HepG2 (cell line): ENCODE measurements around the gene KDM8. TPM values are rescaled to one million over a fixed set of nuclear protein-coding genes. Genes with fewer than 3 reads are reported as not detected.

Experiments
- FOXJ3 ChIP-seq: sonication (generic); formaldehyde crosslinking; IDR thresholded peaks from 2 replicates; pipeline ENCODE4 v1.4.0; 2020; ENCODE audit warnings: missing genetic modification reagents, mild to moderate bottlenecking, borderline replicate concordance
- GABPB1 ChIP-seq: IDR thresholded peaks from 2 replicates; pipeline ENCODE4 v1.6.1; 2016; ENCODE audit warnings: mild to moderate bottlenecking, missing genetic modification reagents, moderate library complexity, missing compliant biosample characterization
- HOXA3 ChIP-seq: sonication (generic); formaldehyde crosslinking; IDR thresholded peaks from 2 replicates; pipeline ENCODE4 v1.5.0; 2020; ENCODE audit warnings: missing genetic modification reagents
- JUN ChIP-seq: sonication (generic); formaldehyde crosslinking; IDR thresholded peaks from 2 replicates; pipeline ENCODE4 v1.4.0; 2020; ENCODE audit warnings: mild to moderate bottlenecking, missing genetic modification reagents
- KLF16 ChIP-seq, 2 experiments: sonication (generic) in 1 of 2; formaldehyde crosslinking in 1 of 2; IDR thresholded peaks; 2 replicates each; pipeline versions ENCODE4 v1.6.1 to v1.8.0; 2016 to 2023; ENCODE audit warnings: missing genetic modification reagents in 2 of 2, missing compliant biosample characterization in 1 of 2
- MIER2 ChIP-seq: IDR thresholded peaks from 2 replicates; pipeline ENCODE4 v1.6.1; 2016; ENCODE audit warnings: missing biosample characterization, missing genetic modification reagents
- MZF1 ChIP-seq: sonication (generic); formaldehyde crosslinking; IDR thresholded peaks from 2 replicates; pipeline ENCODE4 v1.8.1; 2023; ENCODE audit warnings: mild to moderate bottlenecking, missing genetic modification reagents, borderline replicate concordance
- PCBP1 ChIP-seq: fragments of 200-400 bp; formaldehyde crosslinking; IDR thresholded peaks from 2 replicates; pipeline ENCODE4 v1.6.1; 2017; ENCODE audit warnings: mild to moderate bottlenecking, low read depth, low read length, borderline replicate concordance
- SIX4 ChIP-seq: sonication (generic); formaldehyde crosslinking; IDR thresholded peaks from 2 replicates; pipeline ENCODE4 v1.4.0; 2020; ENCODE audit warnings: missing genetic modification reagents
- SOX5 ChIP-seq: IDR thresholded peaks from 2 replicates; pipeline ENCODE4 v1.6.1; 2016; ENCODE audit warnings: borderline replicate concordance
- ZBTB7B ChIP-seq: sonication (generic); formaldehyde crosslinking; IDR thresholded peaks from 2 replicates; pipeline ENCODE4 v1.4.0; 2020; ENCODE audit warnings: missing genetic modification reagents
- ZEB1 ChIP-seq: IDR thresholded peaks from 2 replicates; pipeline ENCODE4 v1.6.1; 2012; ENCODE audit warnings: mild to moderate bottlenecking, low read depth, inconsistent platforms; ENCODE audit not compliant: insufficient replicate concordance
- ZNF572 ChIP-seq: sonication (generic); formaldehyde crosslinking; IDR thresholded peaks from 2 replicates; pipeline ENCODE4 v1.5.1; 2020; ENCODE audit warnings: mild to moderate bottlenecking, missing genetic modification reagents
- ZNF777 ChIP-seq: sonication (generic); formaldehyde crosslinking; IDR thresholded peaks from 2 replicates; pipeline ENCODE4 v1.4.0; 2020; ENCODE audit warnings: missing genetic modification reagents
- ZNF781 ChIP-seq: sonication (generic); formaldehyde crosslinking; IDR thresholded peaks from 2 replicates; pipeline ENCODE4 v1.5.1; 2020; ENCODE audit warnings: borderline replicate concordance, mild to moderate bottlenecking, missing genetic modification reagents; ENCODE audit errors: not compliant biosample characterization
- polyA plus RNA-seq, 8 experiments: library from polyadenylated mRNA; depleted of rRNA in 3 of 8; stranded (reverse) in 7 of 8; unstranded in 1 of 8; fragments of >200 nt; fragmentation: Illumina TruSeq in 4 of 8; extraction: Trizol in 4 of 8; gene quantifications; 2 replicates each; pipeline versions ENCODE4 v1.2.1 to v1.2.3, GENCODE V29; 2011 to 2016; ENCODE audit warnings: low read depth in 4 of 8, missing spikeins in 1 of 8, mixed read lengths in 1 of 8; ENCODE audit not compliant: insufficient read depth in 1 of 8
- total RNA-seq, 5 experiments: library from RNA; depleted of rRNA; stranded (reverse); fragments of >200 nt; fragmentation: Illumina TruSeq; extraction: Trizol; gene quantifications; 2 replicates each; pipeline ENCODE4 v1.2.3, GENCODE V29; 2016; ENCODE audit warnings: low read depth in 1 of 5
- TF ChIP-seq, protein P1 (sequence below): IDR thresholded peaks from 2 replicates; pipeline ENCODE4 v1.6.1; 2016; ENCODE audit warnings: mild to moderate bottlenecking
- TF ChIP-seq, protein P2 (sequence below): sonication (generic); formaldehyde crosslinking; IDR thresholded peaks from 2 replicates; pipeline ENCODE4 v1.4.0; 2020; ENCODE audit warnings: missing genetic modification reagents, borderline replicate concordance
- TF ChIP-seq, protein P3 (sequence below): sonication (generic); formaldehyde crosslinking; IDR thresholded peaks from 2 replicates; pipeline ENCODE4 v1.4.0; 2020; ENCODE audit warnings: missing genetic modification reagents
- TF ChIP-seq, protein P4 (sequence below): sonication (generic); formaldehyde crosslinking; IDR thresholded peaks from 2 replicates; pipeline ENCODE4 v1.5.0; 2020; ENCODE audit warnings: missing genetic modification reagents

The KDM8 gene
- total and polyA plus RNA-seq, 2 of the 13 experiments (the other 11 are each of a cell fraction or from before 2014, with no cell fraction given), result 3.3 to 8.6 TPM

DNA sequence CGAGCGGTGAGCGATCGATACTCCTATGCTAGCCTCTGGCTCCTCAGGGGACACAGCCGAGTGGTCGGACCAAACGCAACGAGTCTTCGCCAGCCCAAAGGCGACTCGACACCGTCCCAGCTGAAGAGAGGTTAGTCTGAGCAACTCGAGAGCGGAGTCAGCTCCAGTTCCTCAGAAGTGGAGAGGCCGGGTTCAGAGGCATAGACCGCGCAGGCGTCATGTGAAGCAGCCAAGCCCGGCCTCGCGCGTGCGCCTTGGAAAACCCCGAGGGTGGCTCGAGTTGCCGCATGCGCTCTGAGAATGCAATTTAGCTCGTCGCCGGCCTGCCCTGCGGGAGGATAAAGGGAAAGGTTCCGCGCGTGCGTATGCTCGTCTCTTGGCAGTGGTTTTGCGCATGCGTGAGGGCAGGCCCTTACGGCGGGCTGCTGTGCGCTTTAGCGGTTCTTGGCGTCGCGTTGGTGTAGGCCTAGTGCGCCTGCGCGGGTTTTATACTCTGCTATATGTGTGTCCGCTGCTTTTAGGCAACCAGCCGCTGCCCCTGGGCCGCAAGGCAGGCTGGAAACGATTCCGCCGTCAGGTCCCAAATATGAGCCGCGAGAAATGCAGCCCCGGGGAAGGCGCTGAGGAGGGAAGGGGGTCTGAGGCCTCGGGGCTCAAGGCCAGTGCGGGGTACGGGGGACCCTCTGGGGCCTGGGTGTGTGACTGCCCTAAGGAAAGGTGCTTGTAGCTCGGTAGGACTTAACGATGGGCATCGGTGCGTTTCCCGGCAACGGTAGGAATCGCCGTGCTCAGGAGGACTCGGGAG, at the start of gene KDM8 (continued):
- TF ChIP-seq SIX4 (CRISPR knock-in tag), result peak; percentile 79
- no peak; the same call in 1 of the 2 replicates for TF ChIP-seq ZBTB7B (CRISPR knock-in tag)
- TF ChIP-seq SOX5 (CRISPR knock-in tag), result peak; percentile 53; the same call in 1 of the 2 replicates
- TF ChIP-seq MZF1, result peak; percentile 50; the same call in 1 of the 2 replicates
- TF ChIP-seq, protein P1, sequence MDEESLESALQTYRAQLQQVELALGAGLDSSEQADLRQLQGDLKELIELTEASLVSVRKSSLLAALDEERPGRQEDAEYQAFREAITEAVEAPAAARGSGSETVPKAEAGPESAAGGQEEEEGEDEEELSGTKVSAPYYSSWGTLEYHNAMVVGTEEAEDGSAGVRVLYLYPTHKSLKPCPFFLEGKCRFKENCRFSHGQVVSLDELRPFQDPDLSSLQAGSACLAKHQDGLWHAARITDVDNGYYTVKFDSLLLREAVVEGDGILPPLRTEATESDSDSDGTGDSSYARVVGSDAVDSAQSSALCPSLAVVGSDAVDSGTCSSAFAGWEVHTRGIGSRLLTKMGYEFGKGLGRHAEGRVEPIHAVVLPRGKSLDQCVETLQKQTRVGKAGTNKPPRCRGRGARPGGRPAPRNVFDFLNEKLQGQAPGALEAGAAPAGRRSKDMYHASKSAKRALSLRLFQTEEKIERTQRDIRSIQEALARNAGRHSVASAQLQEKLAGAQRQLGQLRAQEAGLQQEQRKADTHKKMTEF (CRISPR knock-in tag), result peak; percentile 97
- TF ChIP-seq JUN (CRISPR knock-in tag), result peak; percentile 69; the same call in 1 of the 2 replicates
- peak; percentile 6; the same call in 1 of the 2 replicates for TF ChIP-seq MIER2
- TF ChIP-seq, protein P2, sequence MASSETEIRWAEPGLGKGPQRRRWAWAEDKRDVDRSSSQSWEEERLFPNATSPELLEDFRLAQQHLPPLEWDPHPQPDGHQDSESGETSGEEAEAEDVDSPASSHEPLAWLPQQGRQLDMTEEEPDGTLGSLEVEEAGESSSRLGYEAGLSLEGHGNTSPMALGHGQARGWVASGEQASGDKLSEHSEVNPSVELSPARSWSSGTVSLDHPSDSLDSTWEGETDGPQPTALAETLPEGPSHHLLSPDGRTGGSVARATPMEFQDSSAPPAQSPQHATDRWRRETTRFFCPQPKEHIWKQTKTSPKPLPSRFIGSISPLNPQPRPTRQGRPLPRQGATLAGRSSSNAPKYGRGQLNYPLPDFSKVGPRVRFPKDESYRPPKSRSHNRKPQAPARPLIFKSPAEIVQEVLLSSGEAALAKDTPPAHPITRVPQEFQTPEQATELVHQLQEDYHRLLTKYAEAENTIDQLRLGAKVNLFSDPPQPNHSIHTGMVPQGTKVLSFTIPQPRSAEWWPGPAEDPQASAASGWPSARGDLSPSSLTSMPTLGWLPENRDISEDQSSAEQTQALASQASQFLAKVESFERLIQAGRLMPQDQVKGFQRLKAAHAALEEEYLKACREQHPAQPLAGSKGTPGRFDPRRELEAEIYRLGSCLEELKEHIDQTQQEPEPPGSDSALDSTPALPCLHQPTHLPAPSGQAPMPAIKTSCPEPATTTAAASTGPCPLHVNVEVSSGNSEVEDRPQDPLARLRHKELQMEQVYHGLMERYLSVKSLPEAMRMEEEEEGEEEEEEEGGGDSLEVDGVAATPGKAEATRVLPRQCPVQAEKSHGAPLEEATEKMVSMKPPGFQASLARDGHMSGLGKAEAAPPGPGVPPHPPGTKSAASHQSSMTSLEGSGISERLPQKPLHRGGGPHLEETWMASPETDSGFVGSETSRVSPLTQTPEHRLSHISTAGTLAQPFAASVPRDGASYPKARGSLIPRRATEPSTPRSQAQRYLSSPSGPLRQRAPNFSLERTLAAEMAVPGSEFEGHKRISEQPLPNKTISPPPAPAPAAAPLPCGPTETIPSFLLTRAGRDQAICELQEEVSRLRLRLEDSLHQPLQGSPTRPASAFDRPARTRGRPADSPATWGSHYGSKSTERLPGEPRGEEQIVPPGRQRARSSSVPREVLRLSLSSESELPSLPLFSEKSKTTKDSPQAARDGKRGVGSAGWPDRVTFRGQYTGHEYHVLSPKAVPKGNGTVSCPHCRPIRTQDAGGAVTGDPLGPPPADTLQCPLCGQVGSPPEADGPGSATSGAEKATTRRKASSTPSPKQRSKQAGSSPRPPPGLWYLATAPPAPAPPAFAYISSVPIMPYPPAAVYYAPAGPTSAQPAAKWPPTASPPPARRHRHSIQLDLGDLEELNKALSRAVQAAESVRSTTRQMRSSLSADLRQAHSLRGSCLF (CRISPR knock-in tag), result no peak; the same call in 1 of the 2 replicates
- TF ChIP-seq, protein P3, sequence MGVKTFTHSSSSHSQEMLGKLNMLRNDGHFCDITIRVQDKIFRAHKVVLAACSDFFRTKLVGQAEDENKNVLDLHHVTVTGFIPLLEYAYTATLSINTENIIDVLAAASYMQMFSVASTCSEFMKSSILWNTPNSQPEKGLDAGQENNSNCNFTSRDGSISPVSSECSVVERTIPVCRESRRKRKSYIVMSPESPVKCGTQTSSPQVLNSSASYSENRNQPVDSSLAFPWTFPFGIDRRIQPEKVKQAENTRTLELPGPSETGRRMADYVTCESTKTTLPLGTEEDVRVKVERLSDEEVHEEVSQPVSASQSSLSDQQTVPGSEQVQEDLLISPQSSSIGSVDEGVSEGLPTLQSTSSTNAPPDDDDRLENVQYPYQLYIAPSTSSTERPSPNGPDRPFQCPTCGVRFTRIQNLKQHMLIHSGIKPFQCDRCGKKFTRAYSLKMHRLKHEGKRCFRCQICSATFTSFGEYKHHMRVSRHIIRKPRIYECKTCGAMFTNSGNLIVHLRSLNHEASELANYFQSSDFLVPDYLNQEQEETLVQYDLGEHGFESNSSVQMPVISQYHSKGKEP (CRISPR knock-in tag), result peak; percentile 56; the same call in 1 of the 2 replicates
- TF ChIP-seq ZEB1, result no peak
- TF ChIP-seq, protein P4, sequence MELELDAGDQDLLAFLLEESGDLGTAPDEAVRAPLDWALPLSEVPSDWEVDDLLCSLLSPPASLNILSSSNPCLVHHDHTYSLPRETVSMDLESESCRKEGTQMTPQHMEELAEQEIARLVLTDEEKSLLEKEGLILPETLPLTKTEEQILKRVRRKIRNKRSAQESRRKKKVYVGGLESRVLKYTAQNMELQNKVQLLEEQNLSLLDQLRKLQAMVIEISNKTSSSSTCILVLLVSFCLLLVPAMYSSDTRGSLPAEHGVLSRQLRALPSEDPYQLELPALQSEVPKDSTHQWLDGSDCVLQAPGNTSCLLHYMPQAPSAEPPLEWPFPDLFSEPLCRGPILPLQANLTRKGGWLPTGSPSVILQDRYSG, result peak; percentile 18; the same call in 1 of the 2 replicates
- TF ChIP-seq ZNF572 (CRISPR knock-in tag), result no peak
- TF ChIP-seq PCBP1, result 0 out of 2 replicates have a peak, but pooled peaks have one; percentile 57
- TF ChIP-seq KLF16 (CRISPR knock-in tag; IDR thresholded peaks at IDR 0.05), result peak in 1 of 2 experiments; percentile 93; a peak in 2 of 4 replicates
- TF ChIP-seq ZNF777 (CRISPR knock-in tag), result peak; percentile 21; the same call in 1 of the 2 replicates
- peak; percentile 60 for TF ChIP-seq HOXA3 (CRISPR knock-in tag)
- TF ChIP-seq ZNF781 (CRISPR knock-in tag), result peak; percentile 90
- TF ChIP-seq FOXJ3 (CRISPR knock-in tag), result no peak
- TF ChIP-seq GABPB1 (CRISPR knock-in tag), result peak; percentile 65; the same call in 1 of the 2 replicates
